ENCODE data around the gene FNBP1. TPM values are rescaled to one million over a fixed set of nuclear protein-coding genes. Genes with fewer than 3 reads are reported as not detected.

Gene FNBP1
- total RNA-seq, 1 donor from 2014 or later: 47.1 TPM

- no peak for TF ChIP-seq POLR2A (IDR thresholded peaks at IDR 0.05)
- no peak for TF ChIP-seq CTCF (IDR thresholded peaks at IDR 0.05)
- TF ChIP-seq POLR2AphosphoS5 (IDR thresholded peaks at IDR 0.05; ENCODE audit: insufficient read depth in 1 of 2, low read depth in 1 of 2): no peak
- intact Hi-C loops (cut with DNase I): no loop called here
- DNase-seq (ENCODE audit: extremely low spot score in 2 of 2): no peak
- no peaks in the 10 kb centered on the region for H3K9me3 ChIP-seq
- H3K27me3 ChIP-seq: no peaks in the 10 kb centered on the region
- no peaks in the 10 kb centered on the region for H3K4me1 ChIP-seq
- no peak overlapping the region for H3K4me3 ChIP-seq
- H3K27ac ChIP-seq: no peak overlapping the region
- H3K36me3 ChIP-seq: peaks cover 9 to 31% of the 10 kb centered on the region in 2 donors
Measured at GRCh38 chr9:129873563-129874190, 169.3 kb downstream of the FNBP1 start.

DNA sequence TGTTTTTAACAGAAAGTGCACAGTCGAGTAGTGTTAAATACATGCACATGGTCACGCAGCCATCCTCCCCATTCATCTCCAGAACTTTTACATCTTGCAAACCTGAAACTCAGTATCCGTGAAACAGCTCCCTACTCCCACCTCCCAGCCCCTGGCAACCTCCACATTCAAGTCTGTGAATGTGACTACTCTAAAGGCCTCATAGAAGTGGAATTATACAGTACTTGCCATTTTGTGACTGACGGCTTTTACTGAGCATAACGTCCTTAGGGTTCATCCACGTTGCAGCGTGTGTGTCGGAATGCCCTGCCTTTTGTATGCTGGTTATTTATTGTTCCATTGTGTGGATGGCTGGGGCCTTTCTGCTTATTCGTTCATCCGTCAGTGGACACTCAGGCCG lies 171.9 kb downstream of the FNBP1 start:
- Histone ChIP-seq H3K27me3 (no peaks in the 10 kb centered on the region), H3K27ac (no peak overlapping the region), H3K4me1 (no peaks in the 10 kb centered on the region), H3K9me3 (no peaks in the 10 kb centered on the region), H3K36me3 (peaks cover 9 to 32% of the 10 kb centered on the region in 2 donors), H3K4me3 (no peak overlapping the region)
- TF ChIP-seq POLR2AphosphoS5 (IDR thresholded peaks at IDR 0.05; ENCODE audit: insufficient read depth in 1 of 2, low read depth in 1 of 2) (no peak), CTCF (IDR thresholded peaks at IDR 0.05) (no peak), POLR2A (IDR thresholded peaks at IDR 0.05) (no peak)
- no peak for DNase-seq (ENCODE audit: extremely low spot score in 2 of 2)
- intact Hi-C loops (cut with DNase I): no loop called here

- intact Hi-C loops (cut with DNase I): no loop called here
- Histone ChIP-seq H3K9me3 (no peaks in the 10 kb centered on the region), H3K27me3 (no peaks in the 10 kb centered on the region), H3K36me3 (peaks cover 4 to 32% of the 10 kb centered on the region in 2 donors), H3K4me1 (no peaks in the 10 kb centered on the region), H3K27ac (no peak overlapping the region), H3K4me3 (no peak overlapping the region)
- TF ChIP-seq POLR2A (IDR thresholded peaks at IDR 0.05) (no peak), CTCF (IDR thresholded peaks at IDR 0.05) (no peak), POLR2AphosphoS5 (IDR thresholded peaks at IDR 0.05; ENCODE audit: insufficient read depth in 1 of 2, low read depth in 1 of 2) (no peak)
- no peak for DNase-seq (ENCODE audit: extremely low spot score in 2 of 2)
Measured at GRCh38 chr9:129869585-129870501, 173.1 kb downstream of the FNBP1 start.

GRCh38 chr9:129868872-129869486 lies 174.0 kb downstream of the FNBP1 start:
- H3K4me3 ChIP-seq: no peak overlapping the region
- TF ChIP-seq POLR2AphosphoS5 (IDR thresholded peaks at IDR 0.05; ENCODE audit: insufficient read depth in 1 of 2, low read depth in 1 of 2) (peak in 1 of 2 donors; percentile 66), POLR2A (IDR thresholded peaks at IDR 0.05) (no peak), CTCF (IDR thresholded peaks at IDR 0.05) (no peak)
- H3K27ac ChIP-seq: no peak overlapping the region
- no peaks in the 10 kb centered on the region for H3K9me3 ChIP-seq
- intact Hi-C loops (cut with DNase I): no loop called here
- H3K4me1 ChIP-seq: no peaks in the 10 kb centered on the region
- no peak for DNase-seq (ENCODE audit: extremely low spot score in 2 of 2)
- peaks cover 0 to 23% of the 10 kb centered on the region in 2 donors for H3K36me3 ChIP-seq
- no peaks in the 10 kb centered on the region for H3K27me3 ChIP-seq

Measured in vagina (tissue), 2 donors.